Measurements from ENCODE around the gene BLM.
"Not testable (repeated sequence)": the region's sequence is repeated elsewhere in the genome, so short reads cannot be mapped to it uniquely, and the experiment has no call there.

The BLM gene

GRCh38 chr15:90730290-90730689 is 13.1 kb downstream of the BLM start:
- in situ Hi-C loops (cut with MboI; ENCODE audit: low sequenced_read_pairs), result no loop called here

GRCh38 chr15:90735923-90736322 is 18.8 kb downstream of the BLM start:
- in situ Hi-C loops (cut with MboI; ENCODE audit: low sequenced_read_pairs), result no loop called here

- in situ Hi-C loops (cut with MboI; ENCODE audit: low sequenced_read_pairs), result not testable (repeated sequence)
These were observed 23.4 kb downstream of the BLM start for GRCh38 chr15:90740545-90740944.

- in situ Hi-C loops (cut with MboI; ENCODE audit: low sequenced_read_pairs), result no loop called here
These were observed 24.9 kb downstream of the BLM start for GRCh38 chr15:90742087-90742486.

- in situ Hi-C loops (cut with MboI; ENCODE audit: low sequenced_read_pairs), result no loop called here
These were observed 26.3 kb downstream of the BLM start for GRCh38 chr15:90743407-90743806.

GRCh38 chr15:90744759-90745402 is 27.7 kb downstream of the BLM start:
- in situ Hi-C loops (cut with MboI; ENCODE audit: low sequenced_read_pairs), result no loop called here

GRCh38 chr15:90749754-90750153 is 32.6 kb downstream of the BLM start:
- in situ Hi-C loops (cut with MboI; ENCODE audit: low sequenced_read_pairs), result no loop called here

GRCh38 chr15:90750186-90750585 is 33.0 kb downstream of the BLM start:
- in situ Hi-C loops (cut with MboI; ENCODE audit: low sequenced_read_pairs), result no loop called here

GRCh38 chr15:90751300-90751825 is 34.2 kb downstream of the BLM start:
- in situ Hi-C loops (cut with MboI; ENCODE audit: low sequenced_read_pairs), result no loop called here

- in situ Hi-C loops (cut with MboI; ENCODE audit: low sequenced_read_pairs), result no loop called here
These were observed 39.8 kb downstream of the BLM start for GRCh38 chr15:90756916-90757315.

GRCh38 chr15:90757461-90757860 is 40.3 kb downstream of the BLM start:
- in situ Hi-C loops (cut with MboI; ENCODE audit: low sequenced_read_pairs), result no loop called here

GRCh38 chr15:90760661-90761232 is 43.6 kb downstream of the BLM start:
- in situ Hi-C loops (cut with MboI; ENCODE audit: low sequenced_read_pairs), result no loop called here

- in situ Hi-C loops (cut with MboI; ENCODE audit: low sequenced_read_pairs), result no loop called here
These were observed 44.5 kb downstream of the BLM start for GRCh38 chr15:90761629-90762028.

GRCh38 chr15:90762109-90762508 is 45.0 kb downstream of the BLM start:
- in situ Hi-C loops (cut with MboI; ENCODE audit: low sequenced_read_pairs), result no loop called here

GRCh38 chr15:90763366-90764099 is 46.4 kb downstream of the BLM start:
- in situ Hi-C loops (cut with MboI; ENCODE audit: low sequenced_read_pairs), result no loop called here

- in situ Hi-C loops (cut with MboI; ENCODE audit: low sequenced_read_pairs), result no loop called here
These were observed 48.4 kb downstream of the BLM start for GRCh38 chr15:90765531-90765930.

GRCh38 chr15:90765966-90766365 is 48.8 kb downstream of the BLM start:
- in situ Hi-C loops (cut with MboI; ENCODE audit: low sequenced_read_pairs), result no loop called here

- in situ Hi-C loops (cut with MboI; ENCODE audit: low sequenced_read_pairs), result no loop called here
These were observed 52.2 kb downstream of the BLM start for GRCh38 chr15:90769375-90769774.

GRCh38 chr15:90773485-90773884 is 56.3 kb downstream of the BLM start:
- in situ Hi-C loops (cut with MboI; ENCODE audit: low sequenced_read_pairs), result no loop called here

GRCh38 chr15:90774731-90775514 is 57.8 kb downstream of the BLM start:
- in situ Hi-C loops (cut with MboI; ENCODE audit: low sequenced_read_pairs), result no loop called here

- in situ Hi-C loops (cut with MboI; ENCODE audit: low sequenced_read_pairs), result no loop called here
These were observed 63.8 kb downstream of the BLM start for GRCh38 chr15:90780916-90781315.
